Measurements from ENCODE around the gene SAPCD2.

GRCh38 chr9:137108608-137109249, 38.4 kb upstream of the SAPCD2 start:
- TF ChIP-seq CTCF (IDR thresholded peaks at IDR 0.05) (no peak), EP300 (IDR thresholded peaks at IDR 0.05) (no peak)
